Fibroblast of lung (primary cell): ENCODE results near the gene GBX2. TPM values are rescaled to one million over a fixed set of nuclear protein-coding genes. Genes with fewer than 3 reads are reported as not detected.

ENCODE experiments used
- DNase-seq, 2 donors: peaks; one replicate each; pipeline versions ENCODE4 v3.0.0 to v3.0.0-alpha.2; 2010; ENCODE audit warnings: low read depth in 2 of 2
- H2AFZ ChIP-seq: 2 replicates; pipeline ENCODE4 v1.5.1; 2012; ENCODE audit warnings: low read length, control low read depth, inconsistent platforms
- H3K27ac ChIP-seq: 2 replicates; pipeline ENCODE4 v1.5.1; 2011; ENCODE audit warnings: low read length, control low read depth; ENCODE audit not compliant: insufficient read depth
- H3K27me3 ChIP-seq: 2 replicates; pipeline ENCODE4 v1.5.1; 2011; ENCODE audit warnings: mild to moderate bottlenecking, low read length; ENCODE audit not compliant: control insufficient read depth, insufficient read depth
- H3K36me3 ChIP-seq: 2 replicates; pipeline ENCODE4 v1.5.1; 2011; ENCODE audit warnings: low read length; ENCODE audit not compliant: control insufficient read depth, insufficient read depth
- H3K4me1 ChIP-seq: 2 replicates; pipeline ENCODE4 v1.5.1; 2011; ENCODE audit warnings: low read length; ENCODE audit not compliant: control insufficient read depth, insufficient read depth; ENCODE audit errors: extremely low read depth
- H3K4me2 ChIP-seq: 2 replicates; pipeline ENCODE4 v1.5.1; 2011; ENCODE audit warnings: low read length, control low read depth; ENCODE audit not compliant: insufficient read depth; ENCODE audit errors: extremely low read depth
- H3K4me3 ChIP-seq, 4 experiments: fragments of 200-600 bp in 1 of 4; sonication (generic) in 1 of 4; replicated peaks in 1 of 4; 2 replicates each; pipeline ENCODE4 v1.5.1; 2011 to 2016; ENCODE audit warnings: low read length in 4 of 4, low read depth in 3 of 4, mild to moderate bottlenecking in 3 of 4, control low read depth in 2 of 4, inconsistent platforms in 1 of 4, mixed read lengths in 1 of 4; ENCODE audit not compliant: insufficient read depth in 1 of 4; ENCODE audit errors: control extremely low read depth in 1 of 4
- H3K79me2 ChIP-seq: 2 replicates; pipeline ENCODE4 v1.5.1; 2012; ENCODE audit warnings: mild to moderate bottlenecking, low read length, inconsistent platforms; ENCODE audit not compliant: control insufficient read depth, insufficient read depth
- H3K9ac ChIP-seq: 2 replicates; pipeline ENCODE4 v1.5.1; 2011; ENCODE audit warnings: mild to moderate bottlenecking, low read length, control low read depth; ENCODE audit not compliant: insufficient read depth
- H3K9me3 ChIP-seq: 2 replicates; pipeline ENCODE4 v1.5.1; 2012; ENCODE audit warnings: low read depth, low read length; ENCODE audit not compliant: control insufficient read depth, insufficient read depth
- H4K20me1 ChIP-seq: 2 replicates; pipeline ENCODE4 v1.5.1; 2011; ENCODE audit warnings: low read length; ENCODE audit not compliant: control insufficient read depth, insufficient read depth; ENCODE audit errors: extremely low read depth
- EZH2 ChIP-seq: IDR thresholded peaks from 2 replicates; pipeline ENCODE4 v1.5.1; 2012; ENCODE audit warnings: low read length, control low read depth, mild to moderate bottlenecking; ENCODE audit errors: missing control alignments
- polyA plus RNA-seq, 2 donors: library from polyadenylated mRNA; depleted of rRNA in 1 of 2; stranded (reverse) in 1 of 2; unstranded in 1 of 2; fragments of >200 nt; gene quantifications; 2 replicates each; pipeline ENCODE4 v1.2.1, GENCODE V29; 2011 to 2012; ENCODE audit warnings: missing spikeins in 1 of 2
- total RNA-seq: library from RNA; depleted of rRNA; stranded (reverse); fragments of >200 nt; gene quantifications from 2 replicates; pipeline ENCODE4 v1.2.1, GENCODE V29; 2014
- TF ChIP-seq, protein P1 (sequence below), 2 donors: IDR thresholded peaks in 1 of 2; conservative IDR thresholded peaks in 1 of 2; 1 replicate in 1 of 2; 2 replicates in 1 of 2; pipeline ENCODE4 v1.5.1; 2011 to 2012; ENCODE audit warnings: low read length in 2 of 2, control low read depth in 1 of 2, inconsistent platforms in 1 of 2, low read depth in 1 of 2, mild to moderate bottlenecking in 1 of 2

GBX2 gene
- total and polyA plus RNA-seq, 2 donors (not counting 1 experiment from before 2014, with no cell fraction given) = 0.25 TPM; not detected in 1

DNA sequence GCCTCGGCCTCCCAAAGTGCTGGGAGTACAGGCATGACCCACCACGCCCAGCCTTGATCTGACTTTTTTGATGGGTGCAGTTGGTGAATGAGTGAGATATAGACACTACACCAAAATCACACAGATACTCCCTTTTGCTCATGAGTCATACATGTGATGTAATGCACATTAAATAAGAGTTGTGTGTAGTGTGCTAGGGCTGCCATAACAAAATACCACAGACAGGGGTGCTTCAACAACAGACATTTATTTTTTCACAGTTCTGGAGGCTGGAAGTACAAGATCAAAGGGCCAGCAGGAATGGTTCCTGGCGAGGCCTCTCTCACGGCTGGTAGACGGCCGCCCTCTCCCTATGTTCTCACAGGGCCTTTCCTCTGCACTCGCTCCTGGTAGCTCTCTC lies 46.6 kb downstream of the GBX2 start:
- DNase-seq = no peak
- Histone ChIP-seq H3K4me2 (no peak overlapping the region), H3K9me3 (no peaks in the 10 kb centered on the region), H3K4me1 (no peaks in the 10 kb centered on the region), H3K4me3 (no peak overlapping the region), H3K9ac (no peak overlapping the region), H4K20me1 (no peaks in the 10 kb centered on the region), H3K79me2 (no peaks in the 10 kb centered on the region), H3K27me3 (no peaks in the 10 kb centered on the region), H2AFZ (no peak overlapping the region), H3K36me3 (no peaks in the 10 kb centered on the region), H3K27ac (no peak overlapping the region)
- TF ChIP-seq, protein P1, sequence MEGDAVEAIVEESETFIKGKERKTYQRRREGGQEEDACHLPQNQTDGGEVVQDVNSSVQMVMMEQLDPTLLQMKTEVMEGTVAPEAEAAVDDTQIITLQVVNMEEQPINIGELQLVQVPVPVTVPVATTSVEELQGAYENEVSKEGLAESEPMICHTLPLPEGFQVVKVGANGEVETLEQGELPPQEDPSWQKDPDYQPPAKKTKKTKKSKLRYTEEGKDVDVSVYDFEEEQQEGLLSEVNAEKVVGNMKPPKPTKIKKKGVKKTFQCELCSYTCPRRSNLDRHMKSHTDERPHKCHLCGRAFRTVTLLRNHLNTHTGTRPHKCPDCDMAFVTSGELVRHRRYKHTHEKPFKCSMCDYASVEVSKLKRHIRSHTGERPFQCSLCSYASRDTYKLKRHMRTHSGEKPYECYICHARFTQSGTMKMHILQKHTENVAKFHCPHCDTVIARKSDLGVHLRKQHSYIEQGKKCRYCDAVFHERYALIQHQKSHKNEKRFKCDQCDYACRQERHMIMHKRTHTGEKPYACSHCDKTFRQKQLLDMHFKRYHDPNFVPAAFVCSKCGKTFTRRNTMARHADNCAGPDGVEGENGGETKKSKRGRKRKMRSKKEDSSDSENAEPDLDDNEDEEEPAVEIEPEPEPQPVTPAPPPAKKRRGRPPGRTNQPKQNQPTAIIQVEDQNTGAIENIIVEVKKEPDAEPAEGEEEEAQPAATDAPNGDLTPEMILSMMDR (conservative IDR thresholded peaks at IDR 0.05 in 1 of 2, IDR thresholded peaks at IDR 0.05 in 1 of 2; ENCODE audit: low read depth in 1 of 2, low read length in 2 of 2) = no peak
- no peak for TF ChIP-seq EZH2

DNA sequence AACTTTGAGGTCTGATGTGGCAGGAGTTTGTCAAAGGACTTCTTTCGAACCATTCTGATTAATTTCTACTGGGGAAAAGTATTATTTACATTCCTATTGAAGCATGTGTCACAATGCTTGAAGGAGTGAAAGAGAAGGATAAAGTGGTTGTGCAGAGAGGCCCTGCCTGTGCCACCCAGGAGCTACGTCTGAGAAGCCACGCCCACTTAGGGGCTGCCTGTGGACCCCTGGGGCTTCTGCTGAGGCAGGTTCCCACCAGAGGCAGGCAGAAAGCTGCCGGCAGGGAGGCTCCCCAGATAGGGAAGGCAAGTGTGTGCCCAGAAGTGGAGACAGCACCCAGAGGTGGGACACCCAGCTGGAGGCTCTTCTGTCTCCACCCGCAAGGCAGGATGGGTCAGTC lies 47.4 kb downstream of the GBX2 start:
- Histone ChIP-seq H3K4me3 (no peak overlapping the region), H3K9ac (no peak overlapping the region), H4K20me1 (no peaks in the 10 kb centered on the region), H3K79me2 (no peaks in the 10 kb centered on the region), H3K9me3 (no peaks in the 10 kb centered on the region), H2AFZ (no peak overlapping the region), H3K4me1 (no peaks in the 10 kb centered on the region), H3K27ac (no peak overlapping the region), H3K27me3 (no peaks in the 10 kb centered on the region), H3K36me3 (no peaks in the 10 kb centered on the region), H3K4me2 (no peak overlapping the region)
- DNase-seq = no peak
- no peak for TF ChIP-seq EZH2
- TF ChIP-seq, protein P1 (conservative IDR thresholded peaks at IDR 0.05 in 1 of 2, IDR thresholded peaks at IDR 0.05 in 1 of 2; ENCODE audit: low read depth in 1 of 2, low read length in 2 of 2) = no peak

DNA sequence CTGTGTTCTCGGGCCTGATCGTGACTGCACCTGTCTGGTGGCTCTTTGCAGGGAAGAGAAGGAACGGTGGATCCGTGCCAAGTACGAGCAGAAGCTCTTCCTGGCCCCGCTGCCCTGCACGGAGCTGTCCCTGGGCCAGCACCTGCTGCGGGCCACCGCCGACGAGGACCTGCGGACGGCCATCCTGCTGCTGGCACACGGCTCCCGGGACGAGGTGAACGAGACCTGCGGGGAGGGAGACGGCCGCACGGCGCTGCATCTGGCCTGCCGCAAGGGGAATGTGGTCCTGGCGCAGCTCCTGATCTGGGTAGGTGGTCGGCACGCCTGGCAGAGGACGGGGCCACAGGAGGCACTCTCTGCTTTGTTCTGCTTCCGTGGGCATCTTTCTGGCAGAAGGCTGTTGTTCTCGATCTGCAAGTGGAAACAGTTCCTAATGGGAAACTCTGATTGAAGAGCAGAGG lies 48.0 kb downstream of the GBX2 start:
- H4K20me1 ChIP-seq = no peaks in the 10 kb centered on the region
- TF ChIP-seq, protein P1 (conservative IDR thresholded peaks at IDR 0.05 in 1 of 2, IDR thresholded peaks at IDR 0.05 in 1 of 2; ENCODE audit: low read depth in 1 of 2, low read length in 2 of 2) = no peak
- TF ChIP-seq EZH2 = no peak

More for the DNA sequence above, 48.0 kb downstream of the GBX2 start:
- H3K9me3 ChIP-seq = no peaks in the 10 kb centered on the region
- no peak overlapping the region for H3K27ac ChIP-seq
- H3K9ac ChIP-seq = no peak overlapping the region
- no peak for DNase-seq
- no peaks in the 10 kb centered on the region for H3K4me1 ChIP-seq
- H3K27me3 ChIP-seq = no peaks in the 10 kb centered on the region
- no peaks in the 10 kb centered on the region for H3K79me2 ChIP-seq
- no peak overlapping the region for H2AFZ ChIP-seq
- H3K4me2 ChIP-seq = no peak overlapping the region
- H3K36me3 ChIP-seq = no peaks in the 10 kb centered on the region
- H3K4me3 ChIP-seq = no peak overlapping the region
